B cell (primary cell): ENCODE measurements around the gene HAND2. TPM values are rescaled to one million over a fixed set of nuclear protein-coding genes. Genes with fewer than 3 reads are reported as not detected.

Experiments
- ATAC-seq: fragments of 200-7000 bp; cut with Tn5 transposase; one replicate; pipeline ENCODE4 v1.10.0; 2021; ENCODE audit warnings: low read depth, mild to moderate bottlenecking, moderate number of reproducible peaks, moderate library complexity
- CTCF ChIA-PET: fragments of 350-600 bp; sonication (Branson Sonifier 250); formaldehyde crosslinking; loops from one replicate; lab custom pipeline; 2021; ENCODE audit warnings: antibody characterized with exemption, inconsistent platforms; lab: Charles Lee
- POLR2A ChIA-PET: fragments of 350-600 bp; sonication (Branson Sonifier 250); formaldehyde crosslinking; loops from one replicate; lab custom pipeline; 2021; ENCODE audit warnings: antibody characterized with exemption; lab: Charles Lee
- DNase-seq: peaks from one replicate; pipeline ENCODE4 v3.0.0; 2013
- H2AFZ ChIP-seq: 2 replicates; pipeline ENCODE4 v1.6.1; 2012; ENCODE audit warnings: mild to moderate bottlenecking, low read depth, low read length; ENCODE audit not compliant: insufficient read depth, poor library complexity, severe bottlenecking
- H3K27ac ChIP-seq, 2 donors: 1 replicate in 1 of 2; 2 replicates in 1 of 2; pipeline ENCODE4 v1.5.1; 2012 to 2013; ENCODE audit warnings: low read length in 2 of 2, mild to moderate bottlenecking in 2 of 2, moderate library complexity in 1 of 2
- H3K27me3 ChIP-seq, 4 experiments: fragments of 200-600 bp in 1 of 4; sonication (generic) in 1 of 4; replicated peaks in 1 of 4; 1 replicate in 2 of 4; 2 replicates in 2 of 4; pipeline versions ENCODE4 v1.6.1 to v1.7.0; 2013 to 2016; ENCODE audit warnings: low read length in 3 of 4, mild to moderate bottlenecking in 2 of 4, mixed read lengths in 1 of 4, moderate library complexity in 1 of 4; ENCODE audit not compliant: insufficient read depth in 4 of 4, control insufficient read depth in 3 of 4; ENCODE audit errors: control extremely low read depth in 1 of 4
- H3K36me3 ChIP-seq, 2 experiments: replicated peaks in 1 of 2; 1 replicate in 1 of 2; 2 replicates in 1 of 2; pipeline versions ENCODE4 v1.6.1 to v1.7.1; 2013; ENCODE audit warnings: low read length in 1 of 2; ENCODE audit not compliant: insufficient read depth in 2 of 2, control insufficient read depth in 1 of 2; ENCODE audit errors: control extremely low read depth in 1 of 2, extremely low read depth in 1 of 2
- H3K4me1 ChIP-seq, 2 donors: fragments of 200-600 bp in 1 of 2; sonication (generic) in 1 of 2; 1 replicate in 1 of 2; 2 replicates in 1 of 2; pipeline versions ENCODE4 v1.5.1 to v1.6.1; 2013 to 2017; ENCODE audit warnings: low read length in 2 of 2; ENCODE audit not compliant: control insufficient read depth in 2 of 2, insufficient read depth in 2 of 2
- H3K4me2 ChIP-seq: replicated peaks from 2 replicates; pipeline ENCODE3; 2012; ENCODE audit warnings: mild to moderate bottlenecking, low read depth, low read length; ENCODE audit not compliant: poor library complexity, severe bottlenecking
- H3K4me3 ChIP-seq, 5 experiments: fragments of 200-600 bp in 1 of 5; sonication (generic) in 1 of 5; 1 replicate in 3 of 5; 2 replicates in 2 of 5; pipeline versions ENCODE4 v1.5.1 to v1.7.0; 2011 to 2016; ENCODE audit warnings: low read length in 4 of 5, mild to moderate bottlenecking in 4 of 5, low read depth in 2 of 5, control low read depth in 1 of 5, moderate library complexity in 1 of 5; ENCODE audit not compliant: insufficient read depth in 1 of 5; ENCODE audit errors: control extremely low read depth in 1 of 5, extremely low read depth in 1 of 5
- H3K79me2 ChIP-seq: fragments of 200-600 bp; sonication (generic); one replicate; pipeline ENCODE4 v1.6.0; 2016; ENCODE audit warnings: low read length; ENCODE audit not compliant: control insufficient read depth, insufficient read depth
- H3K9ac ChIP-seq: fragments of 200-600 bp; sonication (generic); 2 replicates; pipeline ENCODE4 v1.6.1; 2017; ENCODE audit warnings: mild to moderate bottlenecking, low read length, moderate library complexity
- H3K9me3 ChIP-seq, 3 donors: one replicate each; pipeline versions ENCODE4 v1.6.1 to v1.7.1; 2013; ENCODE audit warnings: low read length in 2 of 3; ENCODE audit not compliant: control insufficient read depth in 2 of 3, insufficient read depth in 1 of 3; ENCODE audit errors: control extremely low read depth in 1 of 3
- H4K20me1 ChIP-seq: 2 replicates; pipeline ENCODE4 v1.6.0; 2012; ENCODE audit warnings: mild to moderate bottlenecking, low read length; ENCODE audit not compliant: insufficient read depth, control insufficient read depth, poor library complexity, severe bottlenecking
- H3K27ac Mint-ChIP-seq: one replicate; pipeline ENCODE4 v1.8.0; 2021; ENCODE audit warnings: mixed read lengths
- H3K27me3 Mint-ChIP-seq: one replicate; pipeline ENCODE4 v1.8.0; 2021; ENCODE audit warnings: mixed read lengths
- H3K4me1 Mint-ChIP-seq: one replicate; pipeline ENCODE4 v1.8.0; 2021; ENCODE audit warnings: mixed read lengths
- H3K4me3 Mint-ChIP-seq: one replicate; pipeline ENCODE4 v1.8.0; 2021; ENCODE audit warnings: mixed read lengths
- H3K9me3 Mint-ChIP-seq: one replicate; pipeline ENCODE4 v1.8.0; 2022; ENCODE audit warnings: mixed read lengths; ENCODE audit not compliant: insufficient read depth
- EZH2 ChIP-seq: IDR thresholded peaks from 2 replicates; pipeline ENCODE4 v1.6.1; 2012; ENCODE audit warnings: borderline replicate concordance, low read depth, mild to moderate bottlenecking, moderate library complexity, low read length; ENCODE audit not compliant: insufficient read depth, poor library complexity, severe bottlenecking
- WGBS: methylation state at CpG from one replicate; pipeline ENCODE4 v1.1.5; 2013; ENCODE audit warnings: missing lambda C conversion rate; ENCODE audit not compliant: insufficient coverage; 5-methylcytosine and 5-hydroxymethylcytosine counted together
- intact Hi-C: fragments of 100-400 bp; cut with micrococcal nuclease; formaldehyde crosslinking; loops from one replicate; pipeline ENCODE4 v1.10.0; 2022
- polyA plus RNA-seq: library from polyadenylated mRNA; depleted of rRNA; stranded (reverse); fragments of >200 nt; gene quantifications from 2 replicates; pipeline ENCODE4 v1.2.3, GENCODE V29; 2012
- total RNA-seq, 2 donors: library from RNA; stranded (reverse); fragments of 120-200 nt in 1 of 2; gene quantifications; 1 replicate in 1 of 2; 2 replicates in 1 of 2; pipeline versions ENCODE4 v1.2.3 to v1.2.4, GENCODE V29; 2013 to 2022
- TF ChIP-seq, protein P1 (sequence below): fragments of 200-600 bp; IDR thresholded peaks from one replicate; pipeline ENCODE4 v1.8.0; 2022; ENCODE audit warnings: antibody characterized with exemption, mild to moderate bottlenecking

Gene HAND2
- total and polyA plus RNA-seq, 2 donors (not counting 1 experiment from before 2014, with no cell fraction given): not detected

DNA sequence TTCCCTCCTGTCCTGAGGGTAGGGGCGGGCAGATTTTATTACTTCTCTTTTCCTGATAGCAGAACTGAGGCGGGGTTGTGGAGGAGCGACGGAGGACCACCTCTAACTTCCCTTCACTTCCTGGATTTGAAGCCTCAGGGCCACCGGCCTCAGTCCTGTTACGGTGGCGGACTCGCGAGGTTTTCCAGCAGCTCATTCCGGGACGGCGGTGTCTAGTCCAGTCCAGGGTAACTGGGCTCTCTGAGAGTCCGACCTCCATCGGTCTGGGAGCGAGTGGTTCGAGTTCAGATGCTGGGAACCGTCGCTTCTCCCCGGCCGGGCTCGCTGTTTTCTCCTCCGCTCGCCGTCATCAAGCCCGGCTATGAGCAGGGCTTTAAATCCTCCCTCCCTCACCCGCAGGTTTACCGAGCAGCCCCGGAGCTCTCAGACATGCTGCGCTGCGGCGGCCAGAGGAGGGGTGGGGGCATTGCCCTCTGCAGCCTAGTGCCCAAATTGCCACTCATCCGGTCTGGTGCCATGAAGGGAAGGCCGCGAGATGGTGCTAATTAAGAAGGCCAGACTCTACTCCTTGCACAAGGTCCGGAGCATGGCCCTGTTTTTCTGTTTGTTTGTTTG is 23.3 kb downstream of the HAND2 start:
- Histone ChIP-seq H3K9me3 (peaks cover 4 to 67% (median 5%) of the 10 kb centered on the region in 3 donors), H3K4me1 (peaks cover 45 to 50% of the 10 kb centered on the region in 2 donors), H2AFZ (peak overlapping the region; percentile 20), H3K4me2 (peak overlapping the region; percentile 53), H3K79me2 (no peaks in the 10 kb centered on the region), H4K20me1 (no peaks in the 10 kb centered on the region), H3K9ac (peak overlapping the region; percentile 25), H3K27ac (no peak overlapping the region), H3K4me3 (peak overlapping the region in 3 of 5 experiments; percentile 7 to 31 (median 21)), H3K27me3 (peaks cover 0 to 98% (median 70%) of the 10 kb centered on the region in 4 experiments), H3K36me3 (no peaks in the 10 kb centered on the region)
- Mint-ChIP-seq H3K4me3 (peak overlapping the region; percentile 76), H3K4me1 (peaks cover 49% of the 10 kb centered on the region), H3K9me3 (no peaks in the 10 kb centered on the region), H3K27ac (no peak overlapping the region), H3K27me3 (peaks cover 84% of the 10 kb centered on the region)
- ATAC-seq: peak; percentile 35
- ChIA-PET POLR2A (no interaction called here), CTCF (interaction anchor here (1.1 to 1.6 kb wide), 3 partner anchors 8 to 173 kb away, joined by 3 to 4 read pairs (median 3); no protein-coding TSS in a partner anchor)
- intact Hi-C loops: loop anchor here (5.0 kb wide), 2 partner anchors 174 to 706 kb away; partner anchors contain the start of gene HMGB2
- TF ChIP-seq EZH2: peak; percentile 67
- TF ChIP-seq, protein P1, sequence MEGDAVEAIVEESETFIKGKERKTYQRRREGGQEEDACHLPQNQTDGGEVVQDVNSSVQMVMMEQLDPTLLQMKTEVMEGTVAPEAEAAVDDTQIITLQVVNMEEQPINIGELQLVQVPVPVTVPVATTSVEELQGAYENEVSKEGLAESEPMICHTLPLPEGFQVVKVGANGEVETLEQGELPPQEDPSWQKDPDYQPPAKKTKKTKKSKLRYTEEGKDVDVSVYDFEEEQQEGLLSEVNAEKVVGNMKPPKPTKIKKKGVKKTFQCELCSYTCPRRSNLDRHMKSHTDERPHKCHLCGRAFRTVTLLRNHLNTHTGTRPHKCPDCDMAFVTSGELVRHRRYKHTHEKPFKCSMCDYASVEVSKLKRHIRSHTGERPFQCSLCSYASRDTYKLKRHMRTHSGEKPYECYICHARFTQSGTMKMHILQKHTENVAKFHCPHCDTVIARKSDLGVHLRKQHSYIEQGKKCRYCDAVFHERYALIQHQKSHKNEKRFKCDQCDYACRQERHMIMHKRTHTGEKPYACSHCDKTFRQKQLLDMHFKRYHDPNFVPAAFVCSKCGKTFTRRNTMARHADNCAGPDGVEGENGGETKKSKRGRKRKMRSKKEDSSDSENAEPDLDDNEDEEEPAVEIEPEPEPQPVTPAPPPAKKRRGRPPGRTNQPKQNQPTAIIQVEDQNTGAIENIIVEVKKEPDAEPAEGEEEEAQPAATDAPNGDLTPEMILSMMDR: no peak
- no peak for DNase-seq
- WGBS: 5% methylated on average over 32 of the region's 35 CpGs
